Measurements from ENCODE around the gene SLC37A4.

DNA sequence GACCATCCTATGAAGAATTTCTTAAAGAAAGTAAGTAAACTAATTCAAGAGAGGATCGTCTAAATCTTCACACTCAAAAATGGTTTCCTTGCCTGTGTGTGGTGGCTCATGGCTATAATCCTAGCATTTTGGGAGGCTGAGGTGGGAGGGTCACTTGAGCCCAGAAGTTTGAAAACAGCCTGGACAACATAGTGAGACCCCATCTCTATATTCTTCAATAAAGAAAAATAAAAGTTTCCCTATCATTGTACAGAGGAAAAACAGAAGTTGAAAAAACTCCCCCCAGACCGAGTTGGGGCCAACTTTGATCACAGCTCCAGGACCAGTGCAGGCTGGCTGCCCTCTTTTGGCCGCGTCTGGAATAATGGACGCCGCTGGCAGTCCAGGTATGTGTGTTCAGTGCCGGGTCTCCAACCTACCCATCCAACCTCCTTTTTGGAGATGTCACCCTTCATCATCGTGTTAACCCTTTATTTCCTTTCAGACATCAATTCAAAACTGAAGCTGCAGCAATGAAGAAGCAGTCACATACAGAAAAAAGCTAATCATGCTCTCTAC lies 15.5 kb downstream of the SLC37A4 start:
- no peak for TF ChIP-seq NPAS2 (CRISPR knock-in tag; IDR thresholded peaks at IDR 0.05; ENCODE audit: borderline replicate concordance)
- TF ChIP-seq, protein P1, sequence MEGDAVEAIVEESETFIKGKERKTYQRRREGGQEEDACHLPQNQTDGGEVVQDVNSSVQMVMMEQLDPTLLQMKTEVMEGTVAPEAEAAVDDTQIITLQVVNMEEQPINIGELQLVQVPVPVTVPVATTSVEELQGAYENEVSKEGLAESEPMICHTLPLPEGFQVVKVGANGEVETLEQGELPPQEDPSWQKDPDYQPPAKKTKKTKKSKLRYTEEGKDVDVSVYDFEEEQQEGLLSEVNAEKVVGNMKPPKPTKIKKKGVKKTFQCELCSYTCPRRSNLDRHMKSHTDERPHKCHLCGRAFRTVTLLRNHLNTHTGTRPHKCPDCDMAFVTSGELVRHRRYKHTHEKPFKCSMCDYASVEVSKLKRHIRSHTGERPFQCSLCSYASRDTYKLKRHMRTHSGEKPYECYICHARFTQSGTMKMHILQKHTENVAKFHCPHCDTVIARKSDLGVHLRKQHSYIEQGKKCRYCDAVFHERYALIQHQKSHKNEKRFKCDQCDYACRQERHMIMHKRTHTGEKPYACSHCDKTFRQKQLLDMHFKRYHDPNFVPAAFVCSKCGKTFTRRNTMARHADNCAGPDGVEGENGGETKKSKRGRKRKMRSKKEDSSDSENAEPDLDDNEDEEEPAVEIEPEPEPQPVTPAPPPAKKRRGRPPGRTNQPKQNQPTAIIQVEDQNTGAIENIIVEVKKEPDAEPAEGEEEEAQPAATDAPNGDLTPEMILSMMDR (IDR thresholded peaks at IDR 0.05): no peak; the same call in 1 of the 3 replicates
- no peak for TF ChIP-seq POLR2A (IDR thresholded peaks at IDR 0.05; ENCODE audit: low read length)
- TF ChIP-seq ZNF302 (CRISPR knock-in tag; IDR thresholded peaks at IDR 0.05): no peak

Measured in A549 (cell line).